ENCODE measurements around the gene BRIX1.
"Not testable (repeated sequence)": the region's sequence is repeated elsewhere in the genome, so short reads cannot be mapped to it uniquely, and the experiment has no call there.

- TF ChIP-seq NFRKB (IDR thresholded peaks at IDR 0.05); TARDBP (IDR thresholded peaks at IDR 0.05); BHLHE40 (IDR thresholded peaks at IDR 0.05; ENCODE audit: borderline replicate concordance); FOXM1 (IDR thresholded peaks at IDR 0.05; ENCODE audit: borderline replicate concordance); ELF4 (IDR thresholded peaks at IDR 0.05); PKNOX1 (IDR thresholded peaks at IDR 0.05); HDGF (IDR thresholded peaks at IDR 0.05; ENCODE audit: borderline replicate concordance); LEF1 (IDR thresholded peaks at IDR 0.05; ENCODE audit: borderline replicate concordance); L3MBTL2 (conservative IDR thresholded peaks at IDR 0.05); SP1 (IDR thresholded peaks at IDR 0.05); CTBP1 (IDR thresholded peaks at IDR 0.05; ENCODE audit: borderline replicate concordance); SUZ12 (IDR thresholded peaks at IDR 0.05): not testable (repeated sequence)
These were observed 56.1 kb downstream of the BRIX1 start for GRCh38 chr5:34971655-34972054.

Measured in HEK293T (cell line).